ENCODE data around the gene BEND5. TPM values are rescaled to one million over a fixed set of nuclear protein-coding genes. Genes with fewer than 3 reads are reported as not detected.

The BEND5 gene
- total and polyA plus RNA-seq, 2 of the 4 experiments (the other 2 are of a cell fraction) = 1.1 to 1.3 TPM

DNA sequence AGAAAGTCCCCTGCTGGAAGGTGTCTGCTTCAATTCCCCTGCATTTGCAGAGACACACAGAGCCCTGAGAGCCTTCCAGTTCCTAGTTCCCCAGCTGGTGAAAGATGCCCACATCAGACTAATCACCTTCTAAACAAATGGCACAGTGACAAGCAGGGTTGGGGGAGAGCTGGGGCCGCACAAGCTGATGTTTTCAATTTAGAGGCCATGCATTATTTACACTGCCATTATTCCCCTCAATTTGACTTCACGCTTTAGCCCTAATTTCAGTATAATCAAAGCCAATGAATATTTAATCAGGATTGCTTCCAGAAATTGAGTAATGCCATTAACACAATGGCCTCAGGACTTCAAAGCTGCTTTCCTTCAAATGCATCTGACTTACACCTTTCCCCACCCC, 81.5 kb downstream of the BEND5 start:
- no peaks in the 10 kb centered on the region for H3K36me3 ChIP-seq (ENCODE audit: control insufficient read depth, insufficient read depth, low read length)
- H3K14ac ChIP-seq (replicated peaks; ENCODE audit: low read depth, low read length) = no peak overlapping the region
- H2BK120ac ChIP-seq (ENCODE audit: low read depth, low read length) = no peak overlapping the region
- no peak overlapping the region for H3K4ac ChIP-seq (ENCODE audit: low read depth, low read length)
- H2BK5ac ChIP-seq (ENCODE audit: low read depth, low read length, poor library complexity, severe bottlenecking) = no peak overlapping the region
- no peak overlapping the region for H3K9ac ChIP-seq (ENCODE audit: low read depth, low read length)
- no peaks in the 10 kb centered on the region for H3K4me1 ChIP-seq (ENCODE audit: control insufficient read depth, insufficient read depth, low read length)
- POLR2A ChIA-PET (ENCODE audit: unreplicated experiment) = no interaction called here
- no peak overlapping the region for H2AK5ac ChIP-seq (ENCODE audit: low read depth, low read length)
- ATAC-seq (ENCODE audit: low read depth) = no peak
- H3K9me1 ChIP-seq (ENCODE audit: insufficient read depth, low read length) = no peaks in the 10 kb centered on the region; the same call in 1 of the 2 replicates
- no peak for DNase-seq
- H3K18ac ChIP-seq (ENCODE audit: low read depth, low read length) = no peak overlapping the region
- H3K4me3 ChIP-seq (ENCODE audit: insufficient read depth, low read depth, low read length) = no peak overlapping the region
- no peak overlapping the region for H2AFZ ChIP-seq (replicated peaks; ENCODE audit: low read length, poor library complexity)
- dilution Hi-C loops (cut with HindIII; ENCODE audit: low sequenced_read_pairs, unreplicated experiment) (no loop called here), in situ Hi-C loops (cut with MboI; ENCODE audit: low sequenced_read_pairs) (loop anchor here (25.0 kb wide), 1 partner anchor 583 kb away; no protein-coding TSS in a partner anchor), intact Hi-C loops (cut with micrococcal nuclease) (no loop called here)
- H2BK20ac ChIP-seq (ENCODE audit: low read depth, low read length) = no peak overlapping the region
- TF ChIP-seq CEBPB (IDR thresholded peaks at IDR 0.05; ENCODE audit: low read depth, low read length) = no peak
- no peak for TF ChIP-seq CHD1 (IDR thresholded peaks at IDR 0.05; ENCODE audit: low read depth, low read length)
- TF ChIP-seq, protein P1, sequence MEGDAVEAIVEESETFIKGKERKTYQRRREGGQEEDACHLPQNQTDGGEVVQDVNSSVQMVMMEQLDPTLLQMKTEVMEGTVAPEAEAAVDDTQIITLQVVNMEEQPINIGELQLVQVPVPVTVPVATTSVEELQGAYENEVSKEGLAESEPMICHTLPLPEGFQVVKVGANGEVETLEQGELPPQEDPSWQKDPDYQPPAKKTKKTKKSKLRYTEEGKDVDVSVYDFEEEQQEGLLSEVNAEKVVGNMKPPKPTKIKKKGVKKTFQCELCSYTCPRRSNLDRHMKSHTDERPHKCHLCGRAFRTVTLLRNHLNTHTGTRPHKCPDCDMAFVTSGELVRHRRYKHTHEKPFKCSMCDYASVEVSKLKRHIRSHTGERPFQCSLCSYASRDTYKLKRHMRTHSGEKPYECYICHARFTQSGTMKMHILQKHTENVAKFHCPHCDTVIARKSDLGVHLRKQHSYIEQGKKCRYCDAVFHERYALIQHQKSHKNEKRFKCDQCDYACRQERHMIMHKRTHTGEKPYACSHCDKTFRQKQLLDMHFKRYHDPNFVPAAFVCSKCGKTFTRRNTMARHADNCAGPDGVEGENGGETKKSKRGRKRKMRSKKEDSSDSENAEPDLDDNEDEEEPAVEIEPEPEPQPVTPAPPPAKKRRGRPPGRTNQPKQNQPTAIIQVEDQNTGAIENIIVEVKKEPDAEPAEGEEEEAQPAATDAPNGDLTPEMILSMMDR (conservative IDR thresholded peaks at IDR 0.05; ENCODE audit: low read depth, low read length) = no peak
- no peak for TF ChIP-seq MAZ (IDR thresholded peaks at IDR 0.05; ENCODE audit: borderline replicate concordance, low read depth, low read length)
- no peak for TF ChIP-seq NFE2L2 (IDR thresholded peaks at IDR 0.05; ENCODE audit: low read depth, low read length)
- TF ChIP-seq MXI1 (IDR thresholded peaks at IDR 0.05; ENCODE audit: borderline replicate concordance, low read depth, low read length) = no peak
- TF ChIP-seq, protein P2, sequence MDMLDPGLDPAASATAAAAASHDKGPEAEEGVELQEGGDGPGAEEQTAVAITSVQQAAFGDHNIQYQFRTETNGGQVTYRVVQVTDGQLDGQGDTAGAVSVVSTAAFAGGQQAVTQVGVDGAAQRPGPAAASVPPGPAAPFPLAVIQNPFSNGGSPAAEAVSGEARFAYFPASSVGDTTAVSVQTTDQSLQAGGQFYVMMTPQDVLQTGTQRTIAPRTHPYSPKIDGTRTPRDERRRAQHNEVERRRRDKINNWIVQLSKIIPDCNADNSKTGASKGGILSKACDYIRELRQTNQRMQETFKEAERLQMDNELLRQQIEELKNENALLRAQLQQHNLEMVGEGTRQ (IDR thresholded peaks at IDR 0.05; ENCODE audit: low read depth, low read length) = no peak
- TF ChIP-seq RCOR1 (IDR thresholded peaks at IDR 0.05; ENCODE audit: insufficient replicate concordance, low read length) = no peak
- TF ChIP-seq FOS (IDR thresholded peaks at IDR 0.05; ENCODE audit: low read depth, low read length) = no peak
- TF ChIP-seq BHLHE40 (IDR thresholded peaks at IDR 0.05; ENCODE audit: low read depth, low read length) = no peak
- no peak overlapping the region for H3K56ac ChIP-seq (ENCODE audit: extremely low read depth, insufficient read depth, low read length)
- H3K9me3 ChIP-seq (ENCODE audit: control insufficient read depth, insufficient read depth, low read length) = no peaks in the 10 kb centered on the region
- CTCF ChIA-PET = no interaction called here
- no peaks in the 10 kb centered on the region; the same call in 1 of the 2 replicates for H3K27me3 ChIP-seq (ENCODE audit: control insufficient read depth, insufficient read depth, low read length)
- no TSS peak for BruUV-seq (replicated peaks)
- no peak overlapping the region for H3K27ac ChIP-seq (ENCODE audit: insufficient read depth, low read length)
- no peaks in the 10 kb centered on the region for H4K20me1 ChIP-seq (ENCODE audit: insufficient read depth, low read length)
- H2AK9ac ChIP-seq (replicated peaks; ENCODE audit: low read depth, low read length, poor library complexity) = no peak overlapping the region
- H4K8ac ChIP-seq (ENCODE audit: low read depth in 2 of 2, low read length in 2 of 2) = no peak overlapping the region
- H3K4me2 ChIP-seq (ENCODE audit: low read depth, low read length) = no peak overlapping the region
- WGBS, 2 experiments (ENCODE audit: extremely low coverage in 2 of 2, insufficient read length in 1 of 2) = 60% methylated on average over 1 of the region's 2 CpGs; no CpG with 5 or more reads in 1 of the 2 experiments
- H2BK15ac ChIP-seq (ENCODE audit: low read depth, low read length) = no peak overlapping the region
- H4K5ac ChIP-seq (ENCODE audit: low read depth, low read length) = no peak overlapping the region
- no peak overlapping the region for H3K23ac ChIP-seq (ENCODE audit: low read depth, low read length)
- H3K79me1 ChIP-seq (ENCODE audit: low read depth in 1 of 2, low read length in 2 of 2) = no peaks in the 10 kb centered on the region
- H4K91ac ChIP-seq (ENCODE audit: insufficient read depth, low read depth, low read length) = no peak overlapping the region
